ENCODE measurements around the gene KIF21A.

KIF21A gene

DNA sequence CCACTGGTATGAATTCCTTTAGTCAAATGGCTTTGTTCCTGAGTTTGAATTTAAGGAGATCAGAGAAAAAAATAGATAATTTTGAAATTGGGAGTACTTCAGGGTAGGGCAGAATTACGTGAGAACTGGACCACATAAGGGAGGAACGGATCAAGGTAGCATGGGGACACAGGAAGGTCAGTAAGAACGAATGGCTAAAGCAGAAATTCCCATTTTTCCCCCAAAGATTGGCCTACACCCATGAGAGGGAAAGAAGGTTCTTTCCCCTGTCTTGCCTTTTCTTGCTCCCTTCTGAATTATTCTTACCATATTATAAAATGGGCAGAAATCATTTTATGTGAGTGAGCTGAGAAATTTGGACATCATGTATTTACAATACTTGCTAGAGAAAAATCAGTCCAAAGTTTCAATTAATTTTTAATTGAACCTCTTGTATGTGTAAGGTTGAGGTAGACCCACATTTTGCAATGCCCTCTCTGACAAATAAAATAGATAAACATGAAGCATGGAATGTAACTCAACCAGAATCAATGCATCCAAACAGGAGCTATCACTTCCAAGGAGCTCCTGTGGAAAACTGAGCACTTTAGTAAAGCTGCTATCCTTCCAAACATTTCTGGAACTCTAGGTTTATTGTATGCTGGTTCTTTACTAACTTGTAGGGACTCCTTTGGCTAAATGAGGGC is 93.8 kb downstream of the KIF21A start:
- TF ChIP-seq, protein P1, sequence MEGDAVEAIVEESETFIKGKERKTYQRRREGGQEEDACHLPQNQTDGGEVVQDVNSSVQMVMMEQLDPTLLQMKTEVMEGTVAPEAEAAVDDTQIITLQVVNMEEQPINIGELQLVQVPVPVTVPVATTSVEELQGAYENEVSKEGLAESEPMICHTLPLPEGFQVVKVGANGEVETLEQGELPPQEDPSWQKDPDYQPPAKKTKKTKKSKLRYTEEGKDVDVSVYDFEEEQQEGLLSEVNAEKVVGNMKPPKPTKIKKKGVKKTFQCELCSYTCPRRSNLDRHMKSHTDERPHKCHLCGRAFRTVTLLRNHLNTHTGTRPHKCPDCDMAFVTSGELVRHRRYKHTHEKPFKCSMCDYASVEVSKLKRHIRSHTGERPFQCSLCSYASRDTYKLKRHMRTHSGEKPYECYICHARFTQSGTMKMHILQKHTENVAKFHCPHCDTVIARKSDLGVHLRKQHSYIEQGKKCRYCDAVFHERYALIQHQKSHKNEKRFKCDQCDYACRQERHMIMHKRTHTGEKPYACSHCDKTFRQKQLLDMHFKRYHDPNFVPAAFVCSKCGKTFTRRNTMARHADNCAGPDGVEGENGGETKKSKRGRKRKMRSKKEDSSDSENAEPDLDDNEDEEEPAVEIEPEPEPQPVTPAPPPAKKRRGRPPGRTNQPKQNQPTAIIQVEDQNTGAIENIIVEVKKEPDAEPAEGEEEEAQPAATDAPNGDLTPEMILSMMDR (IDR thresholded peaks at IDR 0.05; ENCODE audit: insufficient read depth, low read length, missing control alignments), result no peak
- POLR2A ChIA-PET, result no interaction called here
- CTCF ChIA-PET, result interaction anchor here (0.9 kb wide), 1 partner anchor 31 kb away, joined by 4 read pairs; no protein-coding TSS in a partner anchor
- no peak for DNase-seq (ENCODE audit: low read depth, low spot score)
- H3K4me3 ChIP-seq (ENCODE audit: low read depth, low read length), result no peak overlapping the region

DNA sequence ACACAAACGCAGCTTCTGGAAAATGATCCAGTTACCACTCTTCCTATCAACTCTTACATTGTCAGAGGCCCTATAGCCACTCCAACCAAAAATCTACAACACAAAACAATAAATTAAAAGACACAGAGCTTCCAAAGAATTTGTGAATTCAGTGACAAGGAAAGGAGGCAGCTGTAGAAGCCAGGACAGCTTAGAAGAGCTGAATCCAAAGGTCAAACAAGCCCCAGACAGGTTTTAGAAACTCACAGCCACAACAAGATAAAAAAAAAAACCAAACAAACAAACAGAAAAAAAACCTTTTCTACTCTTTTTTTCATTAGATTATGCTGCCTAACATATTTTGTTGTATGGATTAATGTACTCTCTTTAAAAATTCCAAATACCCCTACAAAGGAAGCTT is 94.4 kb downstream of the KIF21A start:
- no peak overlapping the region for H3K4me3 ChIP-seq (ENCODE audit: low read depth, low read length)
- ChIA-PET CTCF (no interaction called here), POLR2A (no interaction called here)
- TF ChIP-seq, protein P1 (IDR thresholded peaks at IDR 0.05; ENCODE audit: insufficient read depth, low read length, missing control alignments), result no peak
- DNase-seq (ENCODE audit: low read depth, low spot score), result no peak

GRCh38 chr12:39344926-39345325 is 98.0 kb downstream of the KIF21A start:
- ChIA-PET CTCF (no interaction called here), POLR2A (no interaction called here)
- TF ChIP-seq, protein P1 (IDR thresholded peaks at IDR 0.05; ENCODE audit: insufficient read depth, low read length, missing control alignments), result no peak
- no peak overlapping the region for H3K4me3 ChIP-seq (ENCODE audit: low read depth, low read length)
- no peak for DNase-seq (ENCODE audit: low read depth, low spot score)

- TF ChIP-seq, protein P1 (IDR thresholded peaks at IDR 0.05; ENCODE audit: insufficient read depth, low read length, missing control alignments), result no peak
- ChIA-PET POLR2A (no interaction called here), CTCF (interaction anchor here (2.4 kb wide), 1 partner anchor 26 kb away, joined by 9 read pairs; no protein-coding TSS in a partner anchor)
- DNase-seq (ENCODE audit: low read depth, low spot score), result no peak
- H3K4me3 ChIP-seq (ENCODE audit: low read depth, low read length), result no peak overlapping the region
Measured at GRCh38 chr12:39343665-39344064, 99.3 kb downstream of the KIF21A start.

- no peak overlapping the region for H3K4me3 ChIP-seq (ENCODE audit: low read depth, low read length)
- DNase-seq (ENCODE audit: low read depth, low spot score), result no peak
- POLR2A ChIA-PET, result no interaction called here
- CTCF ChIA-PET, result interaction anchor here (2.4 kb wide), 1 partner anchor 24 kb away, joined by 9 read pairs; no protein-coding TSS in a partner anchor
- TF ChIP-seq, protein P1 (IDR thresholded peaks at IDR 0.05; ENCODE audit: insufficient read depth, low read length, missing control alignments), result no peak
Measured at GRCh38 chr12:39341761-39342160, 101.2 kb downstream of the KIF21A start.

- ChIA-PET POLR2A (no interaction called here), CTCF (interaction anchor here (1.2 kb wide), 1 partner anchor 23 kb away, joined by 4 read pairs; no protein-coding TSS in a partner anchor)
- no peak overlapping the region for H3K4me3 ChIP-seq (ENCODE audit: low read depth, low read length)
- no peak for DNase-seq (ENCODE audit: low read depth, low spot score)
- TF ChIP-seq, protein P1 (IDR thresholded peaks at IDR 0.05; ENCODE audit: insufficient read depth, low read length, missing control alignments), result no peak
Measured at GRCh38 chr12:39341179-39341578, 101.7 kb downstream of the KIF21A start.

All from AG04449 (cell line).